Karpas-422 (cell line): ENCODE results near the gene ZC3H12D. TPM values are rescaled to one million over a fixed set of nuclear protein-coding genes. Genes with fewer than 3 reads are reported as not detected.

Experiments used
- DNase-seq: peaks from one replicate; pipeline ENCODE4 v3.0.0-alpha.2; 2015
- H2AFZ ChIP-seq: fragments of 200-600 bp; sonication (generic); 2 replicates; pipeline ENCODE4 v1.6.1; 2014; ENCODE audit warnings: antibody characterized with exemption, low read length, mixed read lengths
- H3K27ac ChIP-seq: fragments of 200-600 bp; sonication (generic); 2 replicates; pipeline ENCODE4 v1.5.1; 2014; ENCODE audit warnings: mild to moderate bottlenecking, low read length, moderate library complexity
- H3K27me3 ChIP-seq: fragments of 200-600 bp; sonication (generic); 2 replicates; pipeline ENCODE4 v1.6.1; 2014; ENCODE audit warnings: low read length, mixed read lengths
- H3K36me3 ChIP-seq: fragments of 200-600 bp; sonication (generic); 2 replicates; pipeline ENCODE4 v1.6.1; 2014; ENCODE audit warnings: low read length, mixed read lengths; ENCODE audit not compliant: insufficient read depth
- H3K4me1 ChIP-seq: fragments of 200-600 bp; sonication (generic); 2 replicates; pipeline ENCODE4 v1.6.1; 2014; ENCODE audit warnings: mild to moderate bottlenecking, low read length, mixed read lengths
- H3K4me2 ChIP-seq: fragments of 200-600 bp; sonication (generic); 2 replicates; pipeline ENCODE4 v1.6.1; 2014; ENCODE audit warnings: low read length, low read depth, mild to moderate bottlenecking; ENCODE audit not compliant: poor library complexity, severe bottlenecking
- H3K4me3 ChIP-seq: fragments of 200-600 bp; sonication (generic); 2 replicates; pipeline ENCODE4 v1.5.1; 2014; ENCODE audit warnings: mild to moderate bottlenecking, antibody characterized with exemption, low read length, mixed read lengths
- H3K79me2 ChIP-seq: fragments of 200-600 bp; sonication (generic); 2 replicates; pipeline ENCODE4 v1.6.1; 2014; ENCODE audit warnings: mild to moderate bottlenecking, low read length, mixed read lengths
- H3K9ac ChIP-seq: fragments of 200-600 bp; sonication (generic); 2 replicates; pipeline ENCODE4 v1.6.0; 2014; ENCODE audit warnings: low read length
- H3K9me2 ChIP-seq: fragments of 200-600 bp; sonication (generic), shearing (Covaris generic); replicated peaks from 2 replicates; pipeline ENCODE4 v1.6.0; 2014; ENCODE audit warnings: mild to moderate bottlenecking, low read length, moderate library complexity; ENCODE audit not compliant: insufficient read depth
- H3K9me3 ChIP-seq: fragments of 300-700, 200-600 bp; sonication (generic); 2 replicates; pipeline ENCODE4 v1.6.1; 2014; ENCODE audit warnings: low read length, mixed read lengths
- H4K20me1 ChIP-seq: fragments of 200-600 bp; sonication (generic); 2 replicates; pipeline ENCODE4 v1.6.1; 2014; ENCODE audit warnings: mild to moderate bottlenecking, antibody characterized with exemption, low read length, low read depth; ENCODE audit not compliant: insufficient read depth
- total RNA-seq: library from RNA; depleted of rRNA; stranded (reverse); fragments of >200 nt; shearing (Covaris generic); gene quantifications from 2 replicates; pipeline ENCODE4 v1.2.3, GENCODE V29; 2014; ENCODE audit warnings: low replicate concordance

ZC3H12D gene
- total RNA-seq, 1 experiment from 2014 or later, result 71.0 TPM

DNA sequence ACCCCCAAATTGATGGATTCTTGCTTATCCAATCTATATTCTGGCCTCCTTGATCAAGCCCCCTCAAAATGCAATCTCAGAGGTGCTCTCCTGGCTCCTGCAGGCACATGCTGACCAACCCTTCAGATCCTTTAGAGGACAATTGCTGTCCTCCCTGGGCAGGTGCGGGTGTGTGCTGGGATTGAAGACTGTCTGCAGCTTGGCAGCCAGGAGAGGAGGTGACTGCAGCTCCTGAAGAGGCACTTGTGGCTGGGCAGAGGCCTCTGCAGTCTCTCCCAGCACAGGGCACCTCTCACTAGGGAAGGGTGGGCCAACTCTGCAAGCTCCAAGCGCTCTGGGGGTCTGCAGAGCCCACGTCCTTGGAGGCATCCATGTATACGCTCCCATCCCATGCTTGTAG, 56.2 kb downstream of the ZC3H12D start:
- Histone ChIP-seq H3K9ac (no peak overlapping the region), H3K27me3 (no peaks in the 10 kb centered on the region), H3K79me2 (no peaks in the 10 kb centered on the region), H3K4me3 (no peak overlapping the region), H3K4me1 (peaks cover 8% of the 10 kb centered on the region), H2AFZ (no peak overlapping the region), H3K9me2 (no peaks in the 10 kb centered on the region), H3K4me2 (no peak overlapping the region), H3K36me3 (no peaks in the 10 kb centered on the region), H3K9me3 (no peaks in the 10 kb centered on the region), H3K27ac (no peak overlapping the region), H4K20me1 (no peaks in the 10 kb centered on the region)
- no peak for DNase-seq

DNA sequence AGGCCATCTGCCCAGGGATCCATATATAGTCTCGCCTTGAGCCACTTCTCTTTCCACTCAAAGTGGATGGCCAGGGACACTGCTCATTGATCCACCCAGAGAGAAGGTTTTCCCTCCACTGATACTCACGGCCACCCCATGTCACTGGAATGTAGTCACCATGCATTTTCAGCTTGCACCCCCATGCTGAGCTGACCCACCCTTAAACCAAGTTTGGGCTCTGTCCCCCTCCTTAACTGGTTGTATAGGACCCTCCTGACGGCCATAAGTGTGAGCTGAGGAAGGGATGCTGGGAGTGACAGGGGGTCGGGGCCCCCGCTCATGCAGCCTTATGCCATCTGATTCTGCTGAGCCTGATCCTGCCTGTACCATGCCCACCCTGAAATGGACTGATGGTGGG, 59.1 kb downstream of the ZC3H12D start:
- no peaks in the 10 kb centered on the region for H3K27me3 ChIP-seq
- H3K4me1 ChIP-seq, result peaks cover 6% of the 10 kb centered on the region; the same call in 1 of the 2 replicates
- no peaks in the 10 kb centered on the region for H4K20me1 ChIP-seq
- H3K4me2 ChIP-seq, result no peak overlapping the region
- H3K9ac ChIP-seq, result no peak overlapping the region
- no peak overlapping the region for H2AFZ ChIP-seq
- no peak overlapping the region for H3K4me3 ChIP-seq
- no peak overlapping the region for H3K27ac ChIP-seq
- H3K9me2 ChIP-seq, result no peaks in the 10 kb centered on the region
- H3K36me3 ChIP-seq, result no peaks in the 10 kb centered on the region
- H3K9me3 ChIP-seq, result no peaks in the 10 kb centered on the region
- no peaks in the 10 kb centered on the region for H3K79me2 ChIP-seq
- no peak for DNase-seq

DNA sequence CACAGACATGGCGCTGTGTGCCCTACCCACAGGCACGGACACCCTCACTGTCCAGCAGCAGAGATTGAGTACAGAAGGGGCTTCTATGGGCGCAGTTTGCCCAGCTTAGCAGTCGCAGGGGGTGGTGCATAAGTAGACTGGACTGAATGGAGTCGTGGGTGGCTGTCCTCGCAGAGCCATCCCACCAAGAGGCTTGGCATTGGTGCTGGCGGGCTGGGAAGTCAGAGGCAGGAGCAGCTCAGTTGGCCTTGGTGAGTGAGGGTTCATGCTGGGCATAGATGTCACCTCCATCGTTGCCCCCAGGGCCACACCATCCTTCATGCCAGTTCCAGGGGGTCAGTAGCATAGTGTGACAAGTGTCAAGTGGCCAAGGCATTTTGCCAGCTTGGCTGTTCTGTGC, 59.6 kb downstream of the ZC3H12D start:
- Histone ChIP-seq H3K9me2 (no peaks in the 10 kb centered on the region), H3K9ac (no peak overlapping the region), H3K4me3 (no peak overlapping the region), H3K27me3 (no peaks in the 10 kb centered on the region), H3K4me2 (no peak overlapping the region), H3K27ac (no peak overlapping the region), H2AFZ (no peak overlapping the region), H3K79me2 (no peaks in the 10 kb centered on the region), H4K20me1 (no peaks in the 10 kb centered on the region), H3K4me1 (peaks cover 6% of the 10 kb centered on the region; the same call in 1 of the 2 replicates), H3K36me3 (no peaks in the 10 kb centered on the region), H3K9me3 (no peaks in the 10 kb centered on the region)
- no peak for DNase-seq

DNA sequence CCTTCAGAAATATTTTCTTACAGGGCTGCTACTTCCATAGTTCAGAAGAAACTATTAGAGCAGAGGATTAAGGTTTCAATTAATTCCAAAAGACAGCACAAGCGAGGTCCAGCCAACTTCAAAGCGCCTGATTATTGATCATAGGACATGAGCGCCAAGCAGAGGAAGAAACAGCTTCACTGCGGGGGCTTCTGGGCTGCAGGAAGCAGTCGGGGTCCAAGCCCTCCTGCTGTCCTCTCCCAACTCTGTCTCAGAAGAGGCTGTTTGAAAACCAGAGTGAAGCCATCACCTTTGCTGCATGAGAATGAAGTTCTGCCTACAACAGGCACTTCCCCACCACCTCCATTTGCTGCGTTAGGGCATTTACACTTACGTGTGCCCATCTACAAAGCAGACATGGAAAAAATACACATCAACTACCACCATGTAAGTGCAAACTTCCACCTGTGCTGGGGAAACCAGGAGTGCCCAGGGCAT, 60.8 kb downstream of the ZC3H12D start:
- H2AFZ ChIP-seq, result no peak overlapping the region
- no peak overlapping the region for H3K27ac ChIP-seq
- no peak overlapping the region for H3K4me3 ChIP-seq
- no peaks in the 10 kb centered on the region for H3K27me3 ChIP-seq
- H3K9ac ChIP-seq, result no peak overlapping the region
- H3K4me2 ChIP-seq, result no peak overlapping the region
- H4K20me1 ChIP-seq, result no peaks in the 10 kb centered on the region
- H3K9me2 ChIP-seq, result no peaks in the 10 kb centered on the region
- no peaks in the 10 kb centered on the region for H3K36me3 ChIP-seq
- no peak for DNase-seq
- H3K9me3 ChIP-seq, result no peaks in the 10 kb centered on the region
- H3K4me1 ChIP-seq, result peaks cover 6% of the 10 kb centered on the region; the same call in 1 of the 2 replicates
- no peaks in the 10 kb centered on the region for H3K79me2 ChIP-seq

DNA sequence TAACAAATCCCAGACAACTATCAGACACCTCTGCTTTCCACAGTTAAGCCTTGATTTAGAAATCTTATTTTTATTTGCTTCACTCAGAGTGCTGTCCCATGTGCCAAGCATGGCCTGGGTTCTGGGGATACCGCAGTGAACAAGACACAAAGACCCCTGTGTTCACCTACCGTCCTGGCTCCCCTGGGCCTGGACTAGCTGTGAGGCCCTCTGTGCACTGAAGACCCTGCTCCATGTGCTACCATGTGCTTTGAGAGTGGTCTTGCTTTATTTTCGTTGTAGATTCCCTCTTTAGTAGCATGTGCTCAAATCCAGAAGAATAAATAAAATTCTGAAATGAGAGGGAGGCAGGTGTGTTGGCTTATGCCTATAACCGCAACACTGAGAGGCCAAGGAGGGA, 62.2 kb downstream of the ZC3H12D start:
- Histone ChIP-seq H3K4me2 (no peak overlapping the region), H3K79me2 (no peaks in the 10 kb centered on the region), H3K4me1 (peaks cover 6% of the 10 kb centered on the region; the same call in 1 of the 2 replicates), H3K36me3 (no peaks in the 10 kb centered on the region), H2AFZ (no peak overlapping the region), H3K27ac (no peak overlapping the region), H3K9me3 (no peaks in the 10 kb centered on the region), H3K27me3 (no peaks in the 10 kb centered on the region), H3K9me2 (no peaks in the 10 kb centered on the region), H3K4me3 (no peak overlapping the region), H3K9ac (no peak overlapping the region), H4K20me1 (no peaks in the 10 kb centered on the region)
- DNase-seq, result no peak

DNA sequence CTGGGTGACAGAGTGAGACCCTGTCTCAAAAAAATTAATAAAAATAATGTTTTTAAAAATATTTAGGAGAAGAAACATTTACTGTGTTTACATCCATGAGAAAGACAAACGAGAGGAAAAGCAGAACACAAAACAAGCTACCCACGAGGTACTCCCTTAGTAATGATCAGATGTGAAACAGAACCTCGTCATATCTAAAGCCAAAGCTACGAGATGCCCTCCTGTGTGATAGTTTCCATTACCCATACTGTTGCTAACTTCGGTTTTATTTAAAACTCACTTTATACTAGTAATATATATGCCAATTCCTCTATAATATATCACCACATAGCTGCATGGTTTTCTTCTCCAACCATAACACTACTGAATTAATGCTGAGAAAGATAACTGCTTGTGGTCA, 63.7 kb downstream of the ZC3H12D start:
- Histone ChIP-seq H3K9ac (no peak overlapping the region), H3K27ac (no peak overlapping the region), H3K9me2 (no peaks in the 10 kb centered on the region), H3K4me2 (no peak overlapping the region), H2AFZ (no peak overlapping the region), H4K20me1 (no peaks in the 10 kb centered on the region), H3K4me3 (no peak overlapping the region), H3K9me3 (no peaks in the 10 kb centered on the region), H3K79me2 (no peaks in the 10 kb centered on the region), H3K36me3 (no peaks in the 10 kb centered on the region), H3K4me1 (peaks cover 6% of the 10 kb centered on the region; the same call in 1 of the 2 replicates), H3K27me3 (no peaks in the 10 kb centered on the region)
- no peak for DNase-seq

DNA sequence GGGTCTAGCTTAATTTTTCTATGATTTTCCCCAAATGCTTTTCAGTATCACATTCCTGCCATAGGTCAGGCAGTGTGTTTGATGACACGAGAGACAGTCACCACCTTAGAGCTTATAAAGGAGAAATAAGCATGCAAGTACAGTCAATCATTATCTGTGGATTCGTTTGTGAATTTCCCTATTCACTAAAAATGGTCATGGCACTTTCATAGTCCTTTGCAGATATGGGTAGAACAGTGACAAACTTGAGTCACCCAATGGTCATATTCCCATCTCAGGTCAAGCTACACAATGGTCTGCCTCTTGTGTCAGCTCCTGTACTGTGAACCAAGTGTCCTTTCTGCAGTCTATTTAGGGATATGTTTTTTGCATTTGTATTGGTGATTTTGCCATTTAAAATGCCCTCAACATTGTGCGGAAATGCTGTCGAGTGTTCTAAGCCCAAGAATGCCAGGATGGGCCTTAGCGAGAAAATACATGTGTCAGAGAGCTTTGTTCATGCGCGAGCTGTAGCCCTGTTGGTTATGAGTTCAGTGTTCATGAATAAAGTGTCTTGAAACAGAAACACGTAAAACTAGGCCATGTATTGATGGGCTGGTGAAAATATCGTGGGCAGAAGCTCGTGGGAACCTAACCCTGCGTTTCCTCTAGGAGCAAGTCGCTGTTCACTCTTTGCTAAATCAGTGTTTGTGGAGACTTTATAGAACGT, 65.0 kb downstream of the ZC3H12D start:
- no peak overlapping the region for H3K4me2 ChIP-seq
- H3K79me2 ChIP-seq, result no peaks in the 10 kb centered on the region
- H3K9me3 ChIP-seq, result no peaks in the 10 kb centered on the region
- H2AFZ ChIP-seq, result no peak overlapping the region
- H4K20me1 ChIP-seq, result no peaks in the 10 kb centered on the region
- H3K4me3 ChIP-seq, result no peak overlapping the region
- no peaks in the 10 kb centered on the region for H3K9me2 ChIP-seq
- DNase-seq, result no peak
- H3K9ac ChIP-seq, result no peak overlapping the region
- H3K27me3 ChIP-seq, result no peaks in the 10 kb centered on the region
- H3K36me3 ChIP-seq, result no peaks in the 10 kb centered on the region
- H3K27ac ChIP-seq, result no peak overlapping the region
- H3K4me1 ChIP-seq, result peaks cover 6% of the 10 kb centered on the region; the same call in 1 of the 2 replicates

DNA sequence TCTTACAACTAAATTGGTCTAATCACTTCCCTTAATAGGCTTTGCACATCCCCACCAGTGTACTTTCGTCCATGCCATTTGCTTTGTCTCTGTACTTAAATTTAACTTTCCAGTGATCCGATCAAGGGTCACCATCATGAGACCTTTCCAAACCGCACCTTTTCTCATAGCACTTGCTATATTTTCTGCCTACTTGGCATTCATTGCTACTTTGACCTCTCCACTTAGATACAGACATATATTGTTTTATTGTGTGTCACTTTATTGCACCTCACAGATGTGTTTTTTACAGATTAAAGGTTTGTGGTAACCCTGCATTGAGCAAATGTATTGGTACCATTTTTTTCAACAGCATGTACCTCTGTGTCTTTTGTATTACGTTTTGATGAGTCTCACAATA, 70.0 kb downstream of the ZC3H12D start:
- Histone ChIP-seq H3K4me3 (no peak overlapping the region), H3K36me3 (peaks cover 5% of the 10 kb centered on the region; the same call in 1 of the 2 replicates), H2AFZ (no peak overlapping the region), H3K27me3 (no peaks in the 10 kb centered on the region), H3K79me2 (no peaks in the 10 kb centered on the region), H3K4me1 (no peaks in the 10 kb centered on the region), H4K20me1 (no peaks in the 10 kb centered on the region), H3K27ac (no peak overlapping the region), H3K4me2 (no peak overlapping the region), H3K9me2 (no peaks in the 10 kb centered on the region), H3K9me3 (no peaks in the 10 kb centered on the region), H3K9ac (no peak overlapping the region)
- no peak for DNase-seq
